ENCODE results near the gene LRTM1. TPM values are rescaled to one million over a fixed set of nuclear protein-coding genes. Genes with fewer than 3 reads are reported as not detected.
A peak's percentile ranks its signal among the peaks of the same experiment; 100 is the strongest.

Gene LRTM1
- total and polyA plus RNA-seq, 7 donors, result 3.1 TPM; not detected in 6

GRCh38 chr3:54882129-54882833, 45.6 kb downstream of the LRTM1 start:
- TF ChIP-seq, protein P1, sequence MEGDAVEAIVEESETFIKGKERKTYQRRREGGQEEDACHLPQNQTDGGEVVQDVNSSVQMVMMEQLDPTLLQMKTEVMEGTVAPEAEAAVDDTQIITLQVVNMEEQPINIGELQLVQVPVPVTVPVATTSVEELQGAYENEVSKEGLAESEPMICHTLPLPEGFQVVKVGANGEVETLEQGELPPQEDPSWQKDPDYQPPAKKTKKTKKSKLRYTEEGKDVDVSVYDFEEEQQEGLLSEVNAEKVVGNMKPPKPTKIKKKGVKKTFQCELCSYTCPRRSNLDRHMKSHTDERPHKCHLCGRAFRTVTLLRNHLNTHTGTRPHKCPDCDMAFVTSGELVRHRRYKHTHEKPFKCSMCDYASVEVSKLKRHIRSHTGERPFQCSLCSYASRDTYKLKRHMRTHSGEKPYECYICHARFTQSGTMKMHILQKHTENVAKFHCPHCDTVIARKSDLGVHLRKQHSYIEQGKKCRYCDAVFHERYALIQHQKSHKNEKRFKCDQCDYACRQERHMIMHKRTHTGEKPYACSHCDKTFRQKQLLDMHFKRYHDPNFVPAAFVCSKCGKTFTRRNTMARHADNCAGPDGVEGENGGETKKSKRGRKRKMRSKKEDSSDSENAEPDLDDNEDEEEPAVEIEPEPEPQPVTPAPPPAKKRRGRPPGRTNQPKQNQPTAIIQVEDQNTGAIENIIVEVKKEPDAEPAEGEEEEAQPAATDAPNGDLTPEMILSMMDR (IDR thresholded peaks at IDR 0.05), result no peak
- 39 to 71% (median 40%) methylated on average over 3 of the region's 3 CpGs for WGBS, 3 donors
- Histone ChIP-seq H3K27ac (no peak overlapping the region), H3K4me3 (no peak overlapping the region), H3K4me1 (no peaks in the 10 kb centered on the region), H3K36me3 (ENCODE audit: insufficient read depth in 1 of 2, low read depth in 1 of 2) (no peaks in the 10 kb centered on the region), H3K9me3 (no peaks in the 10 kb centered on the region), H3K27me3 (ENCODE audit: insufficient read depth in 3 of 3, low read length in 2 of 3) (no peaks in the 10 kb centered on the region)
- peak in 3 of 4 donors; percentile 48 to 68 (median 57) for ATAC-seq
- DNase-seq, result no peak
- intact Hi-C loops (cut with DNase I), result no loop called here

DNA sequence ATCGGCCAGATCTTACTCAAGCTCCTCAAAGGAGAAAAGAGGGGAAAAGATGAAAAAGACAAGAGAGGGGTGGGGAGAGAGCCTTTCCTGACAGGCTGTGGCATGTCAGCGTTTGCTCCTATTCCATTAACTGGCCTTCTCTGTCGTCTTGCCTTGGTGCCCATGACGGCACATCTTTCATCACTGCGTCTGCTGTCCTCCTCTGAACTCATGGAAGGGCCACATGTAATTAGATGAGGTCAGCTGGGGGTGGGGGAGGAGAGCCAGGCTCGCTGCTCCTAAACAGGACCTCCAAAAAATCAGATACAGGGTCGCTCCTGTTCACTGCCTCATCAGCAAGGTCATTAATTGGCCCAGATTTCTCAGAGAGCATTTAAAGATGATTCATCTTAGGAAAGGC, 49.7 kb downstream of the LRTM1 start:
- intact Hi-C loops (cut with DNase I), result loop anchor here in 1 of 2 donors (10.0 kb wide), 1 partner anchor 137 kb away; no protein-coding TSS in a partner anchor
- peak in 1 of 4 donors; percentile 33 for ATAC-seq
- Histone ChIP-seq H3K36me3 (ENCODE audit: insufficient read depth in 1 of 2, low read depth in 1 of 2) (no peaks in the 10 kb centered on the region), H3K27ac (no peak overlapping the region), H3K27me3 (ENCODE audit: insufficient read depth in 3 of 3, low read length in 2 of 3) (no peaks in the 10 kb centered on the region), H3K4me3 (no peak overlapping the region), H3K9me3 (no peaks in the 10 kb centered on the region), H3K4me1 (no peaks in the 10 kb centered on the region)
- TF ChIP-seq, protein P1 (IDR thresholded peaks at IDR 0.05), result no peak
- WGBS, 3 donors, result 47 to 66% (median 51%) methylated on average over 7 of the region's 7 CpGs
- DNase-seq, result peak in 1 of 2 donors; percentile 16

DNA sequence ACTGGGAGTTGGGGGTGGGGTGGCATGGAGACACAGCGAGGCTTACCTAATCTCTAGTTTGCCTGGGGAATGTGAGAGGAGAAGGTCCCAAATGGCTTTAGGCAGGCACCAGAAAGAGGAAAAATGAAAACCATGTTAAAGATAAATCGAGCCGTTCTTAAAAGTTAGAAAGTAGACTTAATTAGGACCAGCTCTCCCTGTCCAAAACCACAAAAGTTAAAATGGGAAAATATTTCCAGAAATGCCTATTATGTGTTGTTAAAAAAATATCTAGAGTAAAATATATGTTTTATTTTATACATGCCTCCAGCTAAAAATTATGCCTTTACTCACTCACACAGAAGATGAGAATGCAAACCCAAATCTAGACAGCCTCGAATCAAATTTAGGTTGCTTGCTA, 50.1 kb downstream of the LRTM1 start:
- no peaks in the 10 kb centered on the region for H3K9me3 ChIP-seq
- no peak overlapping the region for H3K4me3 ChIP-seq
- no peaks in the 10 kb centered on the region for H3K4me1 ChIP-seq
- intact Hi-C loops (cut with DNase I), result loop anchor here in 1 of 2 donors (10.0 kb wide), 1 partner anchor 137 kb away; no protein-coding TSS in a partner anchor
- H3K27me3 ChIP-seq (ENCODE audit: insufficient read depth in 3 of 3, low read length in 2 of 3), result no peaks in the 10 kb centered on the region
- H3K27ac ChIP-seq, result no peak overlapping the region
- WGBS, 3 donors, result 88 to 93% (median 90%) methylated on average over 4 of the region's 4 CpGs
- no peaks in the 10 kb centered on the region for H3K36me3 ChIP-seq (ENCODE audit: insufficient read depth in 1 of 2, low read depth in 1 of 2)
- DNase-seq, result no peak
- TF ChIP-seq, protein P1 (IDR thresholded peaks at IDR 0.05), result no peak
- ATAC-seq, result no peak

GRCh38 chr3:54876694-54877093, 51.2 kb downstream of the LRTM1 start:
- ATAC-seq (no peak), DNase-seq (no peak)
- no peak overlapping the region for H3K4me3 ChIP-seq
- H3K27ac ChIP-seq, result no peak overlapping the region
- H3K4me1 ChIP-seq, result no peaks in the 10 kb centered on the region
- intact Hi-C loops (cut with DNase I), result loop anchor here in 1 of 2 donors (10.0 kb wide), 1 partner anchor 138 kb away; no protein-coding TSS in a partner anchor
- no peaks in the 10 kb centered on the region for H3K27me3 ChIP-seq (ENCODE audit: insufficient read depth in 3 of 3, low read length in 2 of 3)
- TF ChIP-seq, protein P1 (IDR thresholded peaks at IDR 0.05), result no peak
- 94 to 96% (median 95%) methylated on average over 5 of the region's 5 CpGs for WGBS, 3 donors
- H3K36me3 ChIP-seq (ENCODE audit: insufficient read depth in 1 of 2, low read depth in 1 of 2), result no peaks in the 10 kb centered on the region
- H3K9me3 ChIP-seq, result no peaks in the 10 kb centered on the region

Measured in psoas muscle (tissue), 8 donors.